H9 (cell line): Measurements from ENCODE around the gene PLCG1. TPM values are rescaled to one million over a fixed set of nuclear protein-coding genes. Genes with fewer than 3 reads are reported as not detected.

Experiments used
- DNase-seq: peaks from one replicate; pipeline ENCODE4 v3.0.0-alpha.2; 2017
- H2AFZ ChIP-seq: one replicate; pipeline ENCODE4 v1.6.1; 2013; ENCODE audit warnings: mild to moderate bottlenecking, low read length, control low read depth, moderate library complexity
- H2AK5ac ChIP-seq: 2 replicates; pipeline ENCODE4 v1.6.1; 2013; ENCODE audit warnings: low read length, control low read depth, mixed read lengths; ENCODE audit not compliant: insufficient read length
- H2BK120ac ChIP-seq: one replicate; pipeline ENCODE4 v1.6.1; 2013; ENCODE audit warnings: low read depth, mild to moderate bottlenecking, low read length, control low read depth, inconsistent platforms; ENCODE audit not compliant: poor library complexity, severe bottlenecking
- H2BK12ac ChIP-seq: 2 replicates; pipeline ENCODE4 v1.6.1; 2013; ENCODE audit warnings: low read length, control low read depth, mixed read lengths, low read depth; ENCODE audit not compliant: insufficient read length
- H2BK15ac ChIP-seq: 2 replicates; pipeline ENCODE4 v1.6.1; 2013; ENCODE audit warnings: low read depth, low read length, control low read depth
- H2BK20ac ChIP-seq: one replicate; pipeline ENCODE4 v1.6.1; 2013; ENCODE audit warnings: low read depth, mild to moderate bottlenecking, low read length, control low read depth, inconsistent platforms; ENCODE audit not compliant: poor library complexity, severe bottlenecking
- H2BK5ac ChIP-seq: 2 replicates; pipeline ENCODE4 v1.6.1; 2013; ENCODE audit warnings: low read length, control low read depth, mixed read lengths; ENCODE audit not compliant: insufficient read length
- H3K14ac ChIP-seq: 2 replicates; pipeline ENCODE4 v1.6.1; 2013; ENCODE audit warnings: low read length, control low read depth; ENCODE audit not compliant: insufficient read depth
- H3K18ac ChIP-seq: 2 replicates; pipeline ENCODE4 v1.6.1; 2013; ENCODE audit warnings: low read depth, mild to moderate bottlenecking, mixed read lengths, low read length, control low read depth; ENCODE audit not compliant: insufficient read length
- H3K23ac ChIP-seq: 2 replicates; pipeline ENCODE4 v1.6.1; 2013; ENCODE audit warnings: low read length, control low read depth, mixed read lengths, low read depth; ENCODE audit not compliant: insufficient read length
- H3K23me2 ChIP-seq: 2 replicates; pipeline ENCODE4 v1.6.1; 2013; ENCODE audit warnings: low read depth, mild to moderate bottlenecking, mixed read lengths, low read length, control low read depth; ENCODE audit not compliant: insufficient read length, poor library complexity, severe bottlenecking
- H3K27ac ChIP-seq: 2 replicates; pipeline ENCODE4 v1.5.1; 2013; ENCODE audit warnings: low read length, control low read depth, mixed read lengths, low read depth; ENCODE audit not compliant: insufficient read length
- H3K27me3 ChIP-seq: 2 replicates; pipeline ENCODE4 v1.6.1; 2013; ENCODE audit warnings: low read length, control low read depth, inconsistent platforms; ENCODE audit not compliant: insufficient read depth
- H3K4ac ChIP-seq: 2 replicates; pipeline ENCODE4 v1.6.1; 2013; ENCODE audit warnings: low read depth, mild to moderate bottlenecking, control low read depth, inconsistent platforms, low read length, moderate library complexity
- H3K4me1 ChIP-seq: 2 replicates; pipeline ENCODE4 v1.6.1; 2013; ENCODE audit warnings: low read length, control low read depth, inconsistent platforms; ENCODE audit not compliant: insufficient read depth
- H3K4me2 ChIP-seq: 2 replicates; pipeline ENCODE4 v1.6.1; 2013; ENCODE audit warnings: low read length, control low read depth, mixed read lengths; ENCODE audit not compliant: insufficient read length, insufficient read depth
- H3K56ac ChIP-seq: 2 replicates; pipeline ENCODE4 v1.6.1; 2013; ENCODE audit warnings: low read depth, mild to moderate bottlenecking, mixed read lengths, low read length, control low read depth; ENCODE audit not compliant: insufficient read length
- H3K79me1 ChIP-seq: 2 replicates; pipeline ENCODE4 v1.6.1; 2013; ENCODE audit warnings: low read depth, mild to moderate bottlenecking, moderate library complexity, low read length, control low read depth, inconsistent platforms; ENCODE audit not compliant: insufficient read depth, poor library complexity, severe bottlenecking
- H3K79me2 ChIP-seq: 2 replicates; pipeline ENCODE4 v1.6.1; 2013; ENCODE audit warnings: low read length, control low read depth, inconsistent platforms; ENCODE audit not compliant: insufficient read depth
- H3K9ac ChIP-seq: 2 replicates; pipeline ENCODE4 v1.6.1; 2013; ENCODE audit warnings: low read length, control low read depth, mixed read lengths; ENCODE audit not compliant: insufficient read length; ENCODE audit errors: extremely low read depth
- H3K9me3 ChIP-seq: one replicate; pipeline ENCODE4 v1.6.1; 2013; ENCODE audit warnings: low read depth, low read length, inconsistent platforms; ENCODE audit not compliant: control insufficient read depth
- H3T11ph ChIP-seq: one replicate; pipeline ENCODE4 v1.6.1; 2013; ENCODE audit warnings: mild to moderate bottlenecking, low read length, control low read depth, inconsistent platforms
- H4K20me1 ChIP-seq: one replicate; pipeline ENCODE4 v1.6.1; 2013; ENCODE audit not compliant: control insufficient read depth, insufficient read length, insufficient read depth
- H4K5ac ChIP-seq: 2 replicates; pipeline ENCODE4 v1.6.1; 2013; ENCODE audit warnings: low read depth, mild to moderate bottlenecking, mixed read lengths, low read length, control low read depth; ENCODE audit not compliant: insufficient read length
- H4K8ac ChIP-seq: replicated peaks from 2 replicates; pipeline ENCODE4 v1.6.1; 2013; ENCODE audit warnings: low read length, control low read depth, mixed read lengths, low read depth; ENCODE audit not compliant: insufficient read length
- H4K91ac ChIP-seq: 2 replicates; pipeline ENCODE4 v1.6.1; 2013; ENCODE audit warnings: low read depth, mild to moderate bottlenecking, moderate library complexity, mixed read lengths, low read length, control low read depth; ENCODE audit not compliant: insufficient read length
- H3K27ac Mint-ChIP-seq, 3 experiments: 2 replicates in 2 of 3; 3 replicates in 1 of 3; pipeline ENCODE4 v1.8.0; 2020 to 2021; ENCODE audit warnings: mixed read lengths in 3 of 3, mild to moderate bottlenecking in 1 of 3, moderate library complexity in 1 of 3
- H3K27me3 Mint-ChIP-seq: 2 replicates; pipeline ENCODE4 v1.8.0; 2021; ENCODE audit warnings: low read depth, mild to moderate bottlenecking, moderate library complexity, mixed read lengths
- H3K36me3 Mint-ChIP-seq, 3 experiments: 2 replicates in 2 of 3; 3 replicates in 1 of 3; pipeline ENCODE4 v1.8.0; 2020 to 2021; ENCODE audit warnings: low read depth in 3 of 3, mixed read lengths in 3 of 3; ENCODE audit not compliant: insufficient read depth in 1 of 3
- H3K4me1 Mint-ChIP-seq, 2 experiments: 2 replicates each; pipeline ENCODE4 v1.8.0; 2020; ENCODE audit warnings: mixed read lengths in 2 of 2
- H3K4me3 Mint-ChIP-seq, 2 experiments: 2 replicates in 1 of 2; 3 replicates in 1 of 2; pipeline ENCODE4 v1.8.0; 2020 to 2021; ENCODE audit warnings: mild to moderate bottlenecking in 2 of 2, mixed read lengths in 2 of 2, moderate library complexity in 1 of 2
- H3K9me3 Mint-ChIP-seq, 2 experiments: 2 replicates in 1 of 2; 3 replicates in 1 of 2; pipeline ENCODE4 v1.8.0; 2020; ENCODE audit warnings: mild to moderate bottlenecking in 2 of 2, mixed read lengths in 2 of 2, moderate library complexity in 1 of 2
- WGBS: extraction: QIAGEN DNeasy Blood & Tissue Kit; methylation state at CpG from one replicate; pipeline ENCODE4 v1.1.7; 2013; ENCODE audit warnings: missing lambda C conversion rate, low lambda C conversion rate, mixed read lengths; ENCODE audit not compliant: insufficient read length; ENCODE audit errors: extremely low coverage; 5-methylcytosine and 5-hydroxymethylcytosine counted together
- total RNA-seq: library from RNA; stranded (reverse); gene quantifications from 2 replicates; pipeline ENCODE4 v1.2.1, GENCODE V29; 2021
- TF ChIP-seq, protein P1 (sequence below): fragments of 200-600 bp; sonication (generic); conservative IDR thresholded peaks from 3 replicates; pipeline ENCODE4 v1.8.0; 2021; ENCODE audit warnings: antibody characterized with exemption, mild to moderate bottlenecking

PLCG1 gene
- total RNA-seq, 1 experiment from 2014 or later = 171 TPM

DNA sequence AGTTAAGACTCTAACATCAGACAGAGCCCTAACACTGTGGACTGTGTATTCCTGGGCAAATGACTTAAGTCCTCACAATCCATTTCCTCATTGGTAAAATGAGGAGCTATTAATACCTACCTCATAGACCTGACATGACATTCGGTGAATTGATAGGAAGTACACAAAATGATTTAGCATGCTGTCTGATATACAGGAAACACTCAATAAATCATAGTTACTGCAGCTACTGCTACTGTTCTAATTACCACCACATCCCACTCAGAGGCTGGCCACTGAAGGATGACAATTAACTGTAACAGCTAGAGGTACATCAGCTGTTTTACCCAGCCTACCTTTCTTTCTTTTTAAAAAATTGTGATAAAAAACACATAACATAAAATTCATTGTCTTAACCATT lies 87.7 kb downstream of the PLCG1 start:
- Mint-ChIP-seq H3K27me3 (0 out of 2 replicates have a peak, but pooled peaks cover 1% of the 10 kb centered on the region), H3K9me3 (no peaks in the 10 kb centered on the region), H3K4me3 (no peak overlapping the region), H3K36me3 (no peaks in the 10 kb centered on the region), H3K27ac (no peak overlapping the region), H3K4me1 (no peaks in the 10 kb centered on the region)
- Histone ChIP-seq H4K91ac (no peak overlapping the region), H2BK5ac (no peak overlapping the region), H2BK20ac (no peak overlapping the region), H2BK120ac (no peak overlapping the region), H3K14ac (no peak overlapping the region), H3K18ac (no peak overlapping the region), H3K4me1 (no peaks in the 10 kb centered on the region), H3K9me3 (no peaks in the 10 kb centered on the region), H4K5ac (no peak overlapping the region), H3K27me3 (no peaks in the 10 kb centered on the region), H2BK15ac (no peak overlapping the region), H2BK12ac (no peak overlapping the region), H3K27ac (no peak overlapping the region), H3K9ac (no peak overlapping the region), H4K20me1 (no peaks in the 10 kb centered on the region), H2AFZ (no peak overlapping the region), H3K56ac (no peak overlapping the region), H3K79me1 (no peaks in the 10 kb centered on the region), H3K4me2 (no peak overlapping the region), H3K23me2 (no peaks in the 10 kb centered on the region), H3K79me2 (no peaks in the 10 kb centered on the region), H3K23ac (no peak overlapping the region), H3T11ph (no peak overlapping the region), H2AK5ac (no peak overlapping the region), H4K8ac (no peak overlapping the region), H3K4ac (no peak overlapping the region)
- no peak for DNase-seq
- TF ChIP-seq, protein P1, sequence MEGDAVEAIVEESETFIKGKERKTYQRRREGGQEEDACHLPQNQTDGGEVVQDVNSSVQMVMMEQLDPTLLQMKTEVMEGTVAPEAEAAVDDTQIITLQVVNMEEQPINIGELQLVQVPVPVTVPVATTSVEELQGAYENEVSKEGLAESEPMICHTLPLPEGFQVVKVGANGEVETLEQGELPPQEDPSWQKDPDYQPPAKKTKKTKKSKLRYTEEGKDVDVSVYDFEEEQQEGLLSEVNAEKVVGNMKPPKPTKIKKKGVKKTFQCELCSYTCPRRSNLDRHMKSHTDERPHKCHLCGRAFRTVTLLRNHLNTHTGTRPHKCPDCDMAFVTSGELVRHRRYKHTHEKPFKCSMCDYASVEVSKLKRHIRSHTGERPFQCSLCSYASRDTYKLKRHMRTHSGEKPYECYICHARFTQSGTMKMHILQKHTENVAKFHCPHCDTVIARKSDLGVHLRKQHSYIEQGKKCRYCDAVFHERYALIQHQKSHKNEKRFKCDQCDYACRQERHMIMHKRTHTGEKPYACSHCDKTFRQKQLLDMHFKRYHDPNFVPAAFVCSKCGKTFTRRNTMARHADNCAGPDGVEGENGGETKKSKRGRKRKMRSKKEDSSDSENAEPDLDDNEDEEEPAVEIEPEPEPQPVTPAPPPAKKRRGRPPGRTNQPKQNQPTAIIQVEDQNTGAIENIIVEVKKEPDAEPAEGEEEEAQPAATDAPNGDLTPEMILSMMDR = no peak
- no CpG with 5 or more reads among the region's 1 CpG for WGBS
